ENCODE results near the gene ARHGEF17.

Gene ARHGEF17

GRCh38 chr11:73293356-73293936, 14.6 kb upstream of the ARHGEF17 start:
- no peak for DNase-seq

GRCh38 chr11:73294604-73295003, 13.5 kb upstream of the ARHGEF17 start:
- no peak for DNase-seq

GRCh38 chr11:73295241-73295995, 12.7 kb upstream of the ARHGEF17 start:
- peak; percentile 55 for DNase-seq

GRCh38 chr11:73295996-73296318, 12.1 kb upstream of the ARHGEF17 start:
- no peak for DNase-seq

- no peak for DNase-seq
These were observed 11.4 kb upstream of the ARHGEF17 start for GRCh38 chr11:73296501-73297230.

GRCh38 chr11:73297231-73297590, 10.9 kb upstream of the ARHGEF17 start:
- DNase-seq = no peak

GRCh38 chr11:73297702-73298101, 10.4 kb upstream of the ARHGEF17 start:
- DNase-seq = no peak

- no peak for DNase-seq
These were observed 9.8 kb upstream of the ARHGEF17 start for GRCh38 chr11:73298233-73298632.

- DNase-seq = no peak
These were observed 8.3 kb upstream of the ARHGEF17 start for GRCh38 chr11:73299751-73300150.

GRCh38 chr11:73306069-73306841, 1.8 kb upstream of the ARHGEF17 start:
- no peak for DNase-seq

GRCh38 chr11:73306977-73307322, 1.1 kb upstream of the ARHGEF17 start:
- no peak for DNase-seq

- peak; percentile 94 for DNase-seq
These were observed 613 bp upstream of the ARHGEF17 start for GRCh38 chr11:73307323-73308002.

- no peak for DNase-seq
These were observed 1.2 kb downstream of the ARHGEF17 start for GRCh38 chr11:73308961-73309919.

GRCh38 chr11:73310076-73310475, 2.0 kb downstream of the ARHGEF17 start:
- DNase-seq = no peak

GRCh38 chr11:73310661-73311393, 2.8 kb downstream of the ARHGEF17 start:
- DNase-seq = no peak

GRCh38 chr11:73311394-73311869, 3.4 kb downstream of the ARHGEF17 start:
- no peak for DNase-seq

- no peak for DNase-seq
These were observed 4.0 kb downstream of the ARHGEF17 start for GRCh38 chr11:73312036-73312435.

- DNase-seq = peak; percentile 61
These were observed 4.8 kb downstream of the ARHGEF17 start for GRCh38 chr11:73312851-73313327.

GRCh38 chr11:73313652-73314051, 5.6 kb downstream of the ARHGEF17 start:
- no peak for DNase-seq

- DNase-seq = no peak
These were observed 6.3 kb downstream of the ARHGEF17 start for GRCh38 chr11:73314117-73314961.

Measured in NCI-H1694 (cell line).